Spleen (tissue), 11 donors: ENCODE data around the gene GUCY2F. TPM values are rescaled to one million over a fixed set of nuclear protein-coding genes. Genes with fewer than 3 reads are reported as not detected.

Experiments used
- DNase-seq: peaks from one replicate; pipeline ENCODE4 v3.0.0-alpha.2; 2020
- H3K27ac ChIP-seq, 8 donors: fragments of 200-600 bp; sonication (generic) in 7 of 8; 1 replicate in 4 of 8; 2 replicates in 4 of 8; pipeline versions ENCODE4 v1.5.0 to v1.8.0; 2016 to 2021; ENCODE audit warnings: inconsistent platforms in 4 of 8, mild to moderate bottlenecking in 4 of 8, moderate library complexity in 1 of 8
- H3K27me3 ChIP-seq, 7 donors: fragments of 200-600 bp; sonication (generic) in 6 of 7; replicated peaks in 1 of 7; 1 replicate in 4 of 7; 2 replicates in 3 of 7; pipeline versions ENCODE4 v1.5.0 to v1.8.0; 2016 to 2021; ENCODE audit warnings: inconsistent platforms in 3 of 7, mild to moderate bottlenecking in 1 of 7
- H3K36me3 ChIP-seq, 6 donors: fragments of 200-600 bp; sonication (generic) in 5 of 6; 1 replicate in 4 of 6; 2 replicates in 2 of 6; pipeline versions ENCODE4 v1.5.0 to v1.8.0; 2016 to 2021; ENCODE audit warnings: inconsistent platforms in 2 of 6
- H3K4me1 ChIP-seq, 6 donors: fragments of 200-600 bp; sonication (generic) in 5 of 6; 1 replicate in 3 of 6; 2 replicates in 3 of 6; pipeline versions ENCODE4 v1.5.0 to v1.8.0; 2016 to 2021; ENCODE audit warnings: inconsistent platforms in 3 of 6
- H3K4me3 ChIP-seq, 8 donors: fragments of 200-600 bp; sonication (generic) in 7 of 8; 1 replicate in 4 of 8; 2 replicates in 4 of 8; pipeline versions ENCODE4 v1.5.0 to v1.8.0; 2016 to 2021; ENCODE audit warnings: inconsistent platforms in 4 of 8, mild to moderate bottlenecking in 4 of 8, moderate library complexity in 2 of 8
- H3K9me3 ChIP-seq, 8 donors: fragments of 200-600 bp; sonication (generic) in 7 of 8; 1 replicate in 4 of 8; 2 replicates in 4 of 8; pipeline versions ENCODE4 v1.5.0 to v1.8.0; 2016 to 2021; ENCODE audit warnings: inconsistent platforms in 4 of 8
- POLR2A ChIP-seq, 3 donors: fragments of 450-650 bp; IDR thresholded peaks; one replicate each; pipeline ENCODE4 v1.5.1; 2017; ENCODE audit warnings: antibody characterized with exemption in 3 of 3, mild to moderate bottlenecking in 1 of 3
- POLR2AphosphoS5 ChIP-seq, 3 donors: sonication (generic); formaldehyde crosslinking; IDR thresholded peaks; one replicate each; pipeline ENCODE4 v1.5.1; 2017; ENCODE audit warnings: antibody characterized with exemption in 3 of 3
- WGBS, 5 donors: extraction: QIAGEN DNeasy Blood & Tissue Kit in 3 of 5; methylation state at CpG; one replicate each; pipeline versions ENCODE4 v1.1.5 to v1.1.7; 2013 to 2018; 5-methylcytosine and 5-hydroxymethylcytosine counted together
- intact Hi-C: fragments of 100-400 bp; cut with DNase I; formaldehyde crosslinking; loops from one replicate; pipeline ENCODE4 v1.15.0; 2023; ENCODE audit warnings: low total_unique reads
- polyA plus RNA-seq, 3 donors: library from polyadenylated mRNA; stranded (reverse); fragments of 200-250 nt; gene quantifications; one replicate each; pipeline ENCODE4 v1.2.1, GENCODE V29; 2013
- total RNA-seq, 7 donors: library from RNA; depleted of rRNA in 3 of 7; stranded (reverse); fragments of >200 nt in 3 of 7; fragmentation: NEBNext Ultra II Directional in 4 of 7; extraction: Animal tissue kit (Norgen Biotek cat#: 25700) in 4 of 7; gene quantifications; one replicate each; pipeline versions ENCODE4 v1.1.0 to v1.2.1, GENCODE V29; 2016 to 2021
- TF ChIP-seq, protein P1 (sequence below), 11 experiments: fragments of 200-600 bp in 7 of 11; fragments of 450-650 bp in 4 of 11; sonication (generic) in 4 of 11; IDR thresholded peaks in 8 of 11; conservative IDR thresholded peaks in 3 of 11; 1 replicate in 7 of 11; 2 replicates in 4 of 11; pipeline versions ENCODE4 v1.4.0 to v1.8.0; 2016 to 2021; ENCODE audit warnings: antibody characterized with exemption in 11 of 11, inconsistent platforms in 4 of 11, mild to moderate bottlenecking in 1 of 11
- donor health status: healthy with polysubstance abuse.
- donor health status: DM: no; HTN: no; CAD: no; lungs with moderate emphysema.
- donor health status: DM: no; HTN: no; CAD: no.
- donor health status: Bipolar disorder and iron deficiency.
- donor health status: healthy.
- donor health status: DM: no; HTN: no; CAD: no.
- donor health status: DM: yes; HTN: yes; CAD: no.

GUCY2F gene
- total and polyA plus RNA-seq, 10 donors, result 0.09 to 0.59 TPM; not detected in 8

DNA sequence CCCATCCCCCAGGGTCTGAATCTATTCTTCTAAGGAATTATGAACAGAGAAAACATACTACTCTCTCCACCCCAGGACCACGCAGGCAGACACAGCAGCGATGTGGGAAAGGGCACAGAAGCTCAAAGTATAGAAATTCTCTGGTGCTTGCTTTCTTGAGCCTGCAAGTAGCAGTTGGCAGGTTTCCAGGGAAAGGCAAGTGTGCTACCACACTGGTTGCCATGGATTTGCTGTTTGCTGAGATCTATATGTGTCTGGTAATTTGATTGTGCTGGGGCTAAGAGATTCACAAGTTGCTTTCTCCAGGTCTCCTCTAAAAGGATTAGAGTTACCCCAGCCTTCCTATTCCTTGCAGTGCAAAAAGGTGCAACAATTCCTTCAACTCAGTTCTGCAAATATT is 83.1 kb downstream of the GUCY2F start:
- 77 to 95% (median 88%) methylated on average over 2 of the region's 2 CpGs for WGBS, 5 donors
- TF ChIP-seq, protein P1, sequence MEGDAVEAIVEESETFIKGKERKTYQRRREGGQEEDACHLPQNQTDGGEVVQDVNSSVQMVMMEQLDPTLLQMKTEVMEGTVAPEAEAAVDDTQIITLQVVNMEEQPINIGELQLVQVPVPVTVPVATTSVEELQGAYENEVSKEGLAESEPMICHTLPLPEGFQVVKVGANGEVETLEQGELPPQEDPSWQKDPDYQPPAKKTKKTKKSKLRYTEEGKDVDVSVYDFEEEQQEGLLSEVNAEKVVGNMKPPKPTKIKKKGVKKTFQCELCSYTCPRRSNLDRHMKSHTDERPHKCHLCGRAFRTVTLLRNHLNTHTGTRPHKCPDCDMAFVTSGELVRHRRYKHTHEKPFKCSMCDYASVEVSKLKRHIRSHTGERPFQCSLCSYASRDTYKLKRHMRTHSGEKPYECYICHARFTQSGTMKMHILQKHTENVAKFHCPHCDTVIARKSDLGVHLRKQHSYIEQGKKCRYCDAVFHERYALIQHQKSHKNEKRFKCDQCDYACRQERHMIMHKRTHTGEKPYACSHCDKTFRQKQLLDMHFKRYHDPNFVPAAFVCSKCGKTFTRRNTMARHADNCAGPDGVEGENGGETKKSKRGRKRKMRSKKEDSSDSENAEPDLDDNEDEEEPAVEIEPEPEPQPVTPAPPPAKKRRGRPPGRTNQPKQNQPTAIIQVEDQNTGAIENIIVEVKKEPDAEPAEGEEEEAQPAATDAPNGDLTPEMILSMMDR (IDR thresholded peaks at IDR 0.05 in 8 of 11, conservative IDR thresholded peaks at IDR 0.05 in 3 of 11), result no peak
- TF ChIP-seq POLR2AphosphoS5 (IDR thresholded peaks at IDR 0.05) (no peak), POLR2A (IDR thresholded peaks at IDR 0.05) (no peak)

DNA sequence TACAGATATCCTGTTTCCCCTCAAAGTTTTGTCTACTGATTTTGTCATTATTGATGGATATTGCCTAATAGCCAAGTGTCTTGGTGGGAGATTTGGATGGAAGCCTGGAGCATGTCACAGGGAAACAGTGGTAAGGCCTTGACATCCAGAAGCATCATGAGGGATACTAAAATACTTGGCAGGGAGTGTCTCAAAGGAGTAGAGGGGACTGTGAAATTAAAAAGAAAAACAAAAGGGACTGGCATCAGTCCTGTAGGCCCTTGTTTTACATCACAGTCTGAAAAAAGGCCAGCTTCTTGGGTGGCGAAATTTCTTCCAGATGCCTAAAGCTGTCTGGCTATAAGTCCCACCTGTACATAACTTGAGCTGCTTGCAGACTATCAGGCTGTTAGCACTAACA is 83.8 kb downstream of the GUCY2F start:
- peaks cover 0 to 6% (median 0%) of the 10 kb centered on the region in 7 donors for H3K27me3 ChIP-seq
- no peak overlapping the region for H3K27ac ChIP-seq
- no peaks in the 10 kb centered on the region for H3K9me3 ChIP-seq
- WGBS, 5 donors, result 65 to 94% (median 68%) methylated on average over 1 of the region's 1 CpG
- intact Hi-C loops, result no loop called here
- H3K4me1 ChIP-seq, result no peaks in the 10 kb centered on the region
- no peak for TF ChIP-seq POLR2AphosphoS5 (IDR thresholded peaks at IDR 0.05)
- TF ChIP-seq POLR2A (IDR thresholded peaks at IDR 0.05), result no peak
- TF ChIP-seq, protein P1 (IDR thresholded peaks at IDR 0.05 in 8 of 11, conservative IDR thresholded peaks at IDR 0.05 in 3 of 11), result no peak
- no peak for DNase-seq
- no peaks in the 10 kb centered on the region for H3K36me3 ChIP-seq
- H3K4me3 ChIP-seq, result no peak overlapping the region

More for the DNA sequence above, 83.1 kb downstream of the GUCY2F start:
- no peak overlapping the region for H3K4me3 ChIP-seq
- H3K27me3 ChIP-seq, result peaks cover 0 to 6% (median 0%) of the 10 kb centered on the region in 7 donors
- H3K36me3 ChIP-seq, result no peaks in the 10 kb centered on the region
- no peak for DNase-seq
- H3K4me1 ChIP-seq, result no peaks in the 10 kb centered on the region
- intact Hi-C loops, result no loop called here
- H3K27ac ChIP-seq, result no peak overlapping the region
- no peaks in the 10 kb centered on the region for H3K9me3 ChIP-seq

DNA sequence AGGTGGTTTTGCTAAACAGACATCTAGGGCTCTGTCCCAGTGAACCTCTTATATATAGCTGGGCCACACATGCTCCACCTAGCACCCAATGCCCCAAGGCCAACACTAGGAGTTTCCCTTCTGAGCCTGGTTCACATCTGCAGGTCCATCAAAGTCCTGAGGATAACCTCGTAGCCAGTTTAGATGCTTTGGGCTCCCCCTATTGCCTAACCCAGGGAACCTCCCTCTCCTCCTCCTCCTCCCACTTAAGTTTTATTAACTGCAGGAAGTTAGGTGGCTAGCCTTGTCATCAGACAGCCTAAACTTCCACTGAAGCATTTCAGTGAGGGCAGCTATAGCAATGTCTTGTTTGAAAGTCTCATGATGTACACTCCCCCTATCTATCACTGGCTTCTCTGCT is 88.0 kb downstream of the GUCY2F start:
- no peaks in the 10 kb centered on the region for H3K36me3 ChIP-seq
- DNase-seq, result no peak
- TF ChIP-seq, protein P1 (IDR thresholded peaks at IDR 0.05 in 8 of 11, conservative IDR thresholded peaks at IDR 0.05 in 3 of 11), result no peak
- TF ChIP-seq POLR2AphosphoS5 (IDR thresholded peaks at IDR 0.05) (no peak), POLR2A (IDR thresholded peaks at IDR 0.05) (no peak)
- no peak overlapping the region for H3K4me3 ChIP-seq
- intact Hi-C loops, result no loop called here
- H3K4me1 ChIP-seq, result no peaks in the 10 kb centered on the region
- H3K27me3 ChIP-seq, result peaks cover 0 to 3% (median 0%) of the 10 kb centered on the region in 7 donors
- H3K9me3 ChIP-seq, result no peaks in the 10 kb centered on the region
- WGBS, 5 donors, result 0 to 43% (median 7%) methylated on average over 1 of the region's 1 CpG
- no peak overlapping the region for H3K27ac ChIP-seq

DNA sequence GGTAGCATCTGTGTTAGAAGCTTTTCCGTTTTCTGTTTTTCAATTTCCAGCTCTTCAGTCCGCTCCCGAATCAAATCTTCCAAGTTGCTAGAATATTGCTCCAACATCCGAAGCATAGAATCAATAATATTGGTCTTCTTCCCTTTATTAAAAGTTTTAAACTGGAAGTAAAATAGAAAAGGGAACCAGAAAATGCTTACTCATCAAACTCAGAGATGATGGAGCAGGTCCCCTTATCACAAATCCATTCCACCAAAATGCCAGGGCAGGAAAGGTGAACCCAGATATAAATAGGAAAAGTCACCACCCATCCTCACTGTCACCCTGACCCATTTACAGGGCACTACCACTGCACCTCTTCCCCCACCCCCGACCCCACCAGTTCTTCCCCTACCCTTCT is 89.0 kb downstream of the GUCY2F start:
- 76 to 88% (median 80%) methylated on average over 4 to 5 of the region's 5 CpGs for WGBS, 5 donors
- TF ChIP-seq, protein P1 (IDR thresholded peaks at IDR 0.05 in 8 of 11, conservative IDR thresholded peaks at IDR 0.05 in 3 of 11), result no peak
- TF ChIP-seq POLR2AphosphoS5 (IDR thresholded peaks at IDR 0.05) (no peak), POLR2A (IDR thresholded peaks at IDR 0.05) (no peak)
- Histone ChIP-seq H3K4me1 (no peaks in the 10 kb centered on the region), H3K4me3 (no peak overlapping the region), H3K36me3 (no peaks in the 10 kb centered on the region), H3K9me3 (no peaks in the 10 kb centered on the region), H3K27ac (no peak overlapping the region), H3K27me3 (no peaks in the 10 kb centered on the region)
- intact Hi-C loops, result no loop called here
- DNase-seq, result no peak
